ENCODE data around the gene PAF1.
A peak's percentile ranks its signal among the peaks of the same experiment; 100 is the strongest.
"Not testable (repeated sequence)": the region's sequence is repeated elsewhere in the genome, so short reads cannot be mapped to it uniquely, and the experiment has no call there.

The PAF1 gene

GRCh38 chr19:39352381-39353255 is 38.3 kb downstream of the PAF1 start:
- peak; percentile 43 for DNase-seq (ENCODE audit: low spot score)

- peak; percentile 55 for DNase-seq (ENCODE audit: low spot score)
Observed at GRCh38 chr19:39351537-39352064, 39.3 kb downstream of the PAF1 start.

- DNase-seq (ENCODE audit: low spot score): no peak
Observed at GRCh38 chr19:39350156-39350555, 40.8 kb downstream of the PAF1 start.

- no peak for DNase-seq (ENCODE audit: low spot score)
Observed at GRCh38 chr19:39349326-39349725, 41.6 kb downstream of the PAF1 start.

- DNase-seq (ENCODE audit: low spot score): no peak
Observed at GRCh38 chr19:39347332-39348164, 43.4 kb downstream of the PAF1 start.

- no peak for DNase-seq (ENCODE audit: low spot score)
Observed at GRCh38 chr19:39345956-39346355, 45.0 kb downstream of the PAF1 start.

GRCh38 chr19:39342647-39343305 is 48.1 kb downstream of the PAF1 start:
- peak; percentile 41 for DNase-seq (ENCODE audit: low spot score)

- DNase-seq (ENCODE audit: low spot score): peak; percentile 98
Observed at GRCh38 chr19:39341719-39342604, 48.9 kb downstream of the PAF1 start, which contains the start of gene SAMD4B. Gene SAMD4B (plus strand): TSS chr19:39342421. CDS start chr19:39356894, 14,473 bp downstream.

- peak; percentile 34 for DNase-seq (ENCODE audit: low spot score)
Observed at GRCh38 chr19:39341129-39341718, 49.7 kb downstream of the PAF1 start.

GRCh38 chr19:39340156-39340555 is 50.8 kb downstream of the PAF1 start:
- not testable (repeated sequence) for DNase-seq (ENCODE audit: low spot score)

- DNase-seq (ENCODE audit: low spot score): no peak
Observed at GRCh38 chr19:39339674-39340073, 51.2 kb downstream of the PAF1 start.

- DNase-seq (ENCODE audit: low spot score): no peak
Observed at GRCh38 chr19:39336483-39336882, 54.4 kb downstream of the PAF1 start.

Data from AG20443 (cell line).